Measurements from ENCODE around the gene C15orf61.

DNA sequence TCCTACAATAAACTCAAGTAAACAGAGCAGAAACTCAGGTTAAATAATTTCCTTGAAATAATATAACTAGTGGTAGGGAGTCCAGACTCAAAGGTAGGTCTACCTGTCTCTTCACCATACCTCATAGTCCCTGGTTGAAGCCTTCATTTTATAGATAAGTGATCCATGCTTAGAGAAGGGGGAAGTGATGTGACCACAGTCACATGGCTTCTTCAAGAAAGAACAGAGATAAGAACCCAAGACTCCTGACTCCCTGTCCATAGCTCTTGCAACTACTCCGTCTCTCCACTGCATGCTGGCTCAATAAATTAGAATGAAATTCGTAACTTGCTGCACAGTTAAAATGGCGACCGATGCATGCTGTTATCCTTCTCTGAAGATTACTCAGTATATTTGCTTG is 11.0 kb upstream of the C15orf61 start:
- TF ChIP-seq, protein P1, sequence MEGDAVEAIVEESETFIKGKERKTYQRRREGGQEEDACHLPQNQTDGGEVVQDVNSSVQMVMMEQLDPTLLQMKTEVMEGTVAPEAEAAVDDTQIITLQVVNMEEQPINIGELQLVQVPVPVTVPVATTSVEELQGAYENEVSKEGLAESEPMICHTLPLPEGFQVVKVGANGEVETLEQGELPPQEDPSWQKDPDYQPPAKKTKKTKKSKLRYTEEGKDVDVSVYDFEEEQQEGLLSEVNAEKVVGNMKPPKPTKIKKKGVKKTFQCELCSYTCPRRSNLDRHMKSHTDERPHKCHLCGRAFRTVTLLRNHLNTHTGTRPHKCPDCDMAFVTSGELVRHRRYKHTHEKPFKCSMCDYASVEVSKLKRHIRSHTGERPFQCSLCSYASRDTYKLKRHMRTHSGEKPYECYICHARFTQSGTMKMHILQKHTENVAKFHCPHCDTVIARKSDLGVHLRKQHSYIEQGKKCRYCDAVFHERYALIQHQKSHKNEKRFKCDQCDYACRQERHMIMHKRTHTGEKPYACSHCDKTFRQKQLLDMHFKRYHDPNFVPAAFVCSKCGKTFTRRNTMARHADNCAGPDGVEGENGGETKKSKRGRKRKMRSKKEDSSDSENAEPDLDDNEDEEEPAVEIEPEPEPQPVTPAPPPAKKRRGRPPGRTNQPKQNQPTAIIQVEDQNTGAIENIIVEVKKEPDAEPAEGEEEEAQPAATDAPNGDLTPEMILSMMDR (IDR thresholded peaks at IDR 0.05 in 8 of 11, conservative IDR thresholded peaks at IDR 0.05 in 3 of 11), result no peak
- TF ChIP-seq POLR2A (IDR thresholded peaks at IDR 0.05), result no peak
- no peak for TF ChIP-seq POLR2AphosphoS5 (IDR thresholded peaks at IDR 0.05)

All from spleen (tissue), 7 donors.